Measurements from ENCODE around the gene TPSB2.
"Not testable (repeated sequence)": the region's sequence is repeated elsewhere in the genome, so short reads cannot be mapped to it uniquely, and the experiment has no call there.

The TPSB2 gene

DNA sequence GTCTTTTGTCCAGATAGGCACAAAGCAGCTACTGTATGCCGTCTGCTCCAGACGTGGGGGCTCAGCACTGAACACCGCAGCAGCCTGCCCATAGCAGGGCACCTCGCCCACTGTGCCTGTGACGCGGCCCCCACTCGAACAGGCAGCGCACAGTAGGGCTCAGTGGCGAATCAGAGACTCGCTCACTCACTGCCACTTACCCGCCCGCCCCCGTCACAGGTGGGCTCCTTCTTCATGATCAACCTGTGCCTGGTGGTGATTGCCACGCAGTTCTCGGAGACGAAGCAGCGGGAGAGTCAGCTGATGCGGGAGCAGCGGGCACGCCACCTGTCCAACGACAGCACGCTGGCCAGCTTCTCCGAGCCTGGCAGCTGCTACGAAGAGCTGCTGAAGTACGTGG lies 28.5 kb downstream of the TPSB2 start:
- no peaks in the 10 kb centered on the region; the same call in 1 of the 2 replicates for H3K27me3 ChIP-seq
- H3K36me3 ChIP-seq = no peaks in the 10 kb centered on the region
- TF ChIP-seq, protein P1, sequence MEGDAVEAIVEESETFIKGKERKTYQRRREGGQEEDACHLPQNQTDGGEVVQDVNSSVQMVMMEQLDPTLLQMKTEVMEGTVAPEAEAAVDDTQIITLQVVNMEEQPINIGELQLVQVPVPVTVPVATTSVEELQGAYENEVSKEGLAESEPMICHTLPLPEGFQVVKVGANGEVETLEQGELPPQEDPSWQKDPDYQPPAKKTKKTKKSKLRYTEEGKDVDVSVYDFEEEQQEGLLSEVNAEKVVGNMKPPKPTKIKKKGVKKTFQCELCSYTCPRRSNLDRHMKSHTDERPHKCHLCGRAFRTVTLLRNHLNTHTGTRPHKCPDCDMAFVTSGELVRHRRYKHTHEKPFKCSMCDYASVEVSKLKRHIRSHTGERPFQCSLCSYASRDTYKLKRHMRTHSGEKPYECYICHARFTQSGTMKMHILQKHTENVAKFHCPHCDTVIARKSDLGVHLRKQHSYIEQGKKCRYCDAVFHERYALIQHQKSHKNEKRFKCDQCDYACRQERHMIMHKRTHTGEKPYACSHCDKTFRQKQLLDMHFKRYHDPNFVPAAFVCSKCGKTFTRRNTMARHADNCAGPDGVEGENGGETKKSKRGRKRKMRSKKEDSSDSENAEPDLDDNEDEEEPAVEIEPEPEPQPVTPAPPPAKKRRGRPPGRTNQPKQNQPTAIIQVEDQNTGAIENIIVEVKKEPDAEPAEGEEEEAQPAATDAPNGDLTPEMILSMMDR (IDR thresholded peaks at IDR 0.05; ENCODE audit: low read depth, low read length) = no peak
- H3K4me3 ChIP-seq (ENCODE audit: low read depth, low read length) = no peak overlapping the region
- no peaks in the 10 kb centered on the region for H3K9me3 ChIP-seq
- DNase-seq = no peak
- peaks cover 6% of the 10 kb centered on the region for H3K4me1 ChIP-seq

DNA sequence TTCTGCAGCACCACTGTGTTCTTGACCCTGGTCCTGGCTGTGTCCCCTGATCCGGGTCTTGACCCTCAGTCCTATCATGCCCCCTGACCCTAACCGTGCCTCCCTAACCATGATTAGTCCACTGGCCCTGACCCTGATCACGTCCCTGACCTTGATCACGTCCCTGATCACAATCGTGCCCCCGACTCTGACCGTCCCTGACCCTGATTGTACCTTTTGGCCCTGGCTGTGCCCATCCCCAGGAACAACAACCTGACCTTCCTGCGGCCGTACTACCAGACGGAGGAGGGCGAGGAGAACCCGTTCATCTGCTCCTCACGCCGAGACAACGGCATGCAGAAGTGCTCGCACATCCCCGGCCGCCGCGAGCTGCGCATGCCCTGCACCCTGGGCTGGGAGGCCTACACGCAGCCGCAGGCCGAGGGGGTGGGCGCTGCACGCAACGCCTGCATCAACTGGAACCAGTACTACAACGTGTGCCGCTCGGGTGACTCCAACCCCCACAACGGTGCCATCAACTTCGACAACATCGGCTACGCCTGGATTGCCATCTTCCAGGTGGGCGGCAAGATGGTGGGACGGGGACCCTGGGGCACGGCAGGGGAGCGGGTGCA lies 29.9 kb downstream of the TPSB2 start:
- Histone ChIP-seq H3K4me1 (peaks cover 6% of the 10 kb centered on the region), H3K36me3 (no peaks in the 10 kb centered on the region), H3K9me3 (no peaks in the 10 kb centered on the region), H3K27me3 (no peaks in the 10 kb centered on the region; the same call in 1 of the 2 replicates), H3K4me3 (ENCODE audit: low read depth, low read length) (no peak overlapping the region)
- no peak for DNase-seq
- TF ChIP-seq, protein P1 (IDR thresholded peaks at IDR 0.05; ENCODE audit: low read depth, low read length) = no peak

DNA sequence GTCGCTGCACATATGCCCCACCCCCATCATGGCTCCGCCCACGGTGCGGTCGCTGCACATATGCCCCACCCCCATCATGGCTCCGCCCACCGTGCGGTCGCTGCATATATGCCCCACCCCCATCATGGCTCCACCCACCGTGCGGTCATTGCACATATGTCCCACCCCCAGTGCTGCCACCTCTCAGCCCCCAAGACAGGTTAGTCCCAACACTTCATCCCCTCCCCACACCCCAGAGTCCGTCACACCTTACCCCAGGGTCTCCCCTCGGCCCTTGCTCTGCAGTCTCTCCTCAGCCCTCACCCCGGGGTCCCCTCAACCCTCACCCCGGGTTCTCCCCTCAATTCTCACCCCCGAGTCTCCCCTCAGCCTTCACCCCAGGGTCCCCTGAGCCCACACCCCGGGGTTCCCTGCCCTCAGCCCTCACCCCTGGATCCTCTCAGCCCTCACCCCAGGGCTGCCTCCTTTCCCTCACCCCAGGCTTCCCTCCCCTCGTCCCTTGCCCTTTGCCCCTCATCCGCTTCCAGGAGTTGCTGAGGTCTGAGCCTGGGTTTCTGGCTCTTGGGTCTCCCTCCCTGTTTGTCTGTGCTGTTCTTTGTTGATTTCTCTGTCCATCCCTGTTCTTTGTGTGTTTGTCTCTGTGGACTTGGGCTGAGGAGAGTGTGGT lies 30.5 kb downstream of the TPSB2 start:
- H3K9me3 ChIP-seq = no peaks in the 10 kb centered on the region
- no peaks in the 10 kb centered on the region for H3K36me3 ChIP-seq
- peak; percentile 52 for DNase-seq
- TF ChIP-seq, protein P1 (IDR thresholded peaks at IDR 0.05; ENCODE audit: low read depth, low read length) = no peak
- peaks cover 6% of the 10 kb centered on the region for H3K4me1 ChIP-seq
- H3K27me3 ChIP-seq = no peaks in the 10 kb centered on the region; the same call in 1 of the 2 replicates
- H3K4me3 ChIP-seq (ENCODE audit: low read depth, low read length) = no peak overlapping the region

DNA sequence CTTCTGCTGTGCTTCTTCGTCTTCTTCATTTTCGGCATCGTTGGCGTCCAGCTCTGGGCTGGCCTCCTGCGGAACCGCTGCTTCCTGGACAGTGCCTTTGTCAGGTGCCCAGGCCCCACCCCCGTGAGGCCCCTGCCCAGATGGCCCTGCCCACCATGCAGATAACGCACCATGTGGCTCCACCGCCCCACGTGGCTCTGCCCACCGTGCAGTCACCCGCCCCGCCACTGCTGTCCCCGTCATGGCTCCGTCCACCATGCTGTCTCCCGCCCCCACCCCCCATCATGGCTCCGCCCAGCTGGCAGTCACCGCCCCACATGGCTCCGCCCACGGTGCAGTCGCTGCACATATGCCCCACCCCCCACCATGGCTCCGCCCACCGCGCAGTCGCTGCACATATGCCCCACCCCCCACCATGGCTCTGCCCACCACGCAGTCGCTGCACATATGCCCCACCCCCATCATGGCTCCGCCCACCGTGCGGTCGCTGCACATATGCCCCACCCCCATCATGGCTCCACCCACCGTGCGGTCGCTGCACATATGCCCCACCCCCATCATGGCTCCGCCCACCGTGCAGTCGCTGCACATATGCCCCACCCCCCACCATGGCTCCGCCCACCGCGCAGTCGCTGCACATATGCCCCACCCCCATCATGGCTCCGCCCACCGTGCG lies 31.2 kb downstream of the TPSB2 start:
- H3K4me1 ChIP-seq, H3K36me3 ChIP-seq, H3K9me3 ChIP-seq, H3K27me3 ChIP-seq: not testable (repeated sequence)
- peak overlapping the region; percentile 33 for H3K4me3 ChIP-seq (ENCODE audit: low read depth, low read length)
- peak; percentile 83 for DNase-seq

DNA sequence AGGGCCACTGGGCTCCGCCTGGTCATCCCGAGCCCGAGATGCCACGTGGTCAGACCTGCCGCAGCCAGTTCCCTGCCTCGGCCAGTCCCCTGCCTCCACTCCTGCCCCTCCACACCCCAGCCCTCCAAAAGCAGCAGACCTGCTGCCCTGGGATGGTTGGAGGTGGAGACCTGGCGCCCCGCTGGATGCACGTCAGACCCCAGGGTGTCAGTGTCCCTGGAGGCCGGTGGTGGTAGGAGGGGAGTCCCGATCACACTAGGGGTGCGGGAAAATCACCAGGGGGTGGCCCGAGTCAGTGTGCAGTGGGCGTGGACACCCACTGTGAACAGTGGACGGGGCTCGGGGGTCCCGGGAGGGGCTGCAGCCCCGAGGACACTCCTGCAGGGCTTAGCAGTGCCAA lies 31.8 kb downstream of the TPSB2 start:
- no peak for DNase-seq
- Histone ChIP-seq H3K36me3 (no peaks in the 10 kb centered on the region), H3K4me1 (peaks cover 8% of the 10 kb centered on the region), H3K4me3 (ENCODE audit: low read depth, low read length) (peak overlapping the region; percentile 33), H3K9me3 (no peaks in the 10 kb centered on the region), H3K27me3 (no peaks in the 10 kb centered on the region; the same call in 1 of the 2 replicates)
- TF ChIP-seq, protein P1 (IDR thresholded peaks at IDR 0.05; ENCODE audit: low read depth, low read length) = no peak

DNA sequence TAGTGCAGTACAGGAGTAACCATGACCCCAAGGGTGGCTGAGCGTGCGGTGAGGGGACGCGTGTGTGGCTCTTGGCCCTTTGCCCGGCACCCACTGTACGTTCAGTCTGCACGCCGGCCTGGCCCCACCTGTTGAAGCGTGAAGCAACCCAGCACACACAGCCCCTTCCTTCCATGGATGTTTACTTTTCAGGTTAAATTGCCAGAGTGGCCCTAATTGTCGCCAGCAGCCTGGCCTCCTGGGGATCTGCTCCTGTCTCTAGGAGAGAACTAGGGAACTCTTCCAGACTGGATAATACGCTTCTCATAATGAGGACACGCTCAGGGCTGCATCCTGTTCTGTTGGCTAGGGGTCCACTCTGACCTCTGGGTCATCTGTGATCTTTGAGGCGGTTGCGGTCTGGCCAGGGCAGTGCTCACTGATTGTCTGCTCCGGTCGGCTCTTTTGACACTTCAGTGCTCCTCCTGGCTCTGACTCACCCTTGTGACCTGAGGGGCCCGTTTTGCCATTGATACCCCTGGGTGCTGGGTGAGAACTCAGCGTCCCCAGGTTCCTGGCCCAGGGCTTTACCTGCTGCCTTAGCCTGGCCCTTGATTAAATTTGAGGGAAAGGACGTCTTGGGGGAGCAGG lies 32.6 kb downstream of the TPSB2 start:
- H3K36me3 ChIP-seq = no peaks in the 10 kb centered on the region
- no peaks in the 10 kb centered on the region for H3K9me3 ChIP-seq
- no peak for DNase-seq
- peaks cover 8% of the 10 kb centered on the region for H3K4me1 ChIP-seq
- no peak overlapping the region for H3K4me3 ChIP-seq (ENCODE audit: low read depth, low read length)
- H3K27me3 ChIP-seq = no peaks in the 10 kb centered on the region; the same call in 1 of the 2 replicates
- TF ChIP-seq, protein P1 (IDR thresholded peaks at IDR 0.05; ENCODE audit: low read depth, low read length) = no peak

All from BE2C (cell line).